ENCODE results near the gene PDE12. TPM values are rescaled to one million over a fixed set of nuclear protein-coding genes. Genes with fewer than 3 reads are reported as not detected.

Gene PDE12
- total and polyA plus RNA-seq, 2 of the 13 experiments (the other 11 are each of a cell fraction or from before 2014, with no cell fraction given): 9.0 to 17.8 TPM

- TF ChIP-seq ZBTB49 (CRISPR knock-in tag; IDR thresholded peaks at IDR 0.05; ENCODE audit: borderline replicate concordance): no peak
These were observed 768 bp upstream of the PDE12 start (continued) for GRCh38 chr3:57555306-57555705.

- in situ Hi-C loops (cut with HindIII; ENCODE audit: extremely low pct_ligation_motif_present, low pct_unique_long_range_greater_than_20kb): loop anchor here (10.0 kb wide), 1 partner anchor 162 kb away; no protein-coding TSS in a partner anchor
- H2AFZ ChIP-seq (ENCODE audit: low read length): no peak overlapping the region
- TF ChIP-seq SRSF1 (optimal IDR thresholded peaks at IDR 0.05; ENCODE audit: low read depth, low read length): peak; percentile 40
- TF ChIP-seq KDM5B (CRISPR knock-in tag; IDR thresholded peaks at IDR 0.05; ENCODE audit: borderline replicate concordance): no peak; the same call in 1 of the 2 replicates
- 0 out of 2 replicates have a peak, but pooled peaks have one; percentile 20 for TF ChIP-seq ZC3H4 (CRISPR knock-in tag; IDR thresholded peaks at IDR 0.05; ENCODE audit: borderline replicate concordance)
- TF ChIP-seq KMT2A (CRISPR knock-in tag; IDR thresholded peaks at IDR 0.05): peak; percentile 56; the same call in 1 of the 2 replicates
- peak; percentile 9; the same call in 1 of the 2 replicates for TF ChIP-seq ZNF501 (CRISPR knock-in tag; IDR thresholded peaks at IDR 0.05)
- peak; percentile 12; the same call in 1 of the 2 replicates for TF ChIP-seq ZNF609 (CRISPR knock-in tag; IDR thresholded peaks at IDR 0.05; ENCODE audit: borderline replicate concordance)
- TF ChIP-seq NR3C1 (CRISPR knock-in tag; IDR thresholded peaks at IDR 0.05): no peak
- TF ChIP-seq THAP9 (CRISPR knock-in tag; IDR thresholded peaks at IDR 0.05; ENCODE audit: borderline replicate concordance): 0 out of 2 replicates have a peak, but pooled peaks have one; percentile 13
- peak; percentile 11; the same call in 1 of the 2 replicates for TF ChIP-seq ZMAT3 (CRISPR knock-in tag; conservative IDR thresholded peaks at IDR 0.05)
- peak; percentile 69 for TF ChIP-seq ZFY (CRISPR knock-in tag; IDR thresholded peaks at IDR 0.05)
These were observed 498 bp downstream of the PDE12 start for GRCh38 chr3:57556459-57557084.

More at GRCh38 chr3:57556459-57557084, 498 bp downstream of the PDE12 start:
- intact Hi-C loops (cut with micrococcal nuclease; ENCODE audit: unreplicated experiment): loop anchor here (2.0 to 5.0 kb wide), 2 partner anchors 41 to 160 kb away; partner anchors contain the start of gene ARF4
- peaks cover 38% of the 10 kb centered on the region for H3K4me1 ChIP-seq (ENCODE audit: insufficient read depth, low read length)
- H3K4me2 ChIP-seq (ENCODE audit: low read depth, low read length): peak overlapping the region; percentile 98
- ATAC-seq: peak; percentile 41
- TSS peak; percentile 53 for BruUV-seq (replicated peaks)
- peak overlapping the region; percentile 94 for H3K9ac ChIP-seq (ENCODE audit: insufficient read depth, low read depth, low read length)
- POLR2A ChIA-PET: interaction anchor here (0.7 to 3.3 kb wide), 13 partner anchors 11 to 199 kb away, joined by 3 to 36 read pairs (median 4); partner anchors contain the start of genes ARF4, DENND6A, DNAH12 and SLMAP
- FAIRE-seq: no peak
- H4K20me1 ChIP-seq (ENCODE audit: insufficient read depth, low read length): no peaks in the 10 kb centered on the region
- H3K4me3 ChIP-seq (replicated peaks in 1 of 3; ENCODE audit: insufficient read depth in 1 of 3, low read depth in 2 of 3, low read length in 3 of 3): peak overlapping the region; percentile 78 to 82 (median 80)
- H3K36me3 ChIP-seq (replicated peaks in 1 of 2; ENCODE audit: control insufficient read depth in 1 of 2, insufficient read depth in 2 of 2, low read length in 2 of 2): no peaks in the 10 kb centered on the region; a peak in 2 of 5 replicates
- peaks cover 49% of the 10 kb centered on the region for H3K79me2 ChIP-seq (ENCODE audit: insufficient read depth, low read length)
- H3K9me3 ChIP-seq (ENCODE audit: low read length): no peaks in the 10 kb centered on the region
- no peaks in the 10 kb centered on the region; a peak in 1 of 5 replicates for H3K27me3 ChIP-seq (ENCODE audit: control insufficient read depth in 1 of 2, insufficient read depth in 2 of 2, low read length in 2 of 2)
- peak overlapping the region; percentile 92 for H3K27ac ChIP-seq (ENCODE audit: extremely low read length, insufficient read depth, low read length)
- CTCF ChIA-PET (ENCODE audit: low intra/inter-chr PET ratio, low total read pairs): no interaction called here
- DNase-seq (ENCODE audit: low spot score): no peak
- WGBS (ENCODE audit: low lambda C conversion rate): 0% methylated on average over 19 of the region's 54 CpGs

All from HepG2 (cell line).